Neutrophil (primary cell): Measurements from ENCODE around the gene PLEK2.

ENCODE experiments used
- H3K27ac ChIP-seq: fragments of 200-600 bp; sonication (generic); 2 replicates; pipeline ENCODE4 v1.5.1; 2016; ENCODE audit warnings: mild to moderate bottlenecking, moderate library complexity
- H3K27me3 ChIP-seq: fragments of 200-600 bp; sonication (generic); 2 replicates; pipeline ENCODE4 v1.6.0; 2016; ENCODE audit warnings: mild to moderate bottlenecking
- H3K36me3 ChIP-seq: fragments of 200-600 bp; sonication (generic); 2 replicates; pipeline ENCODE4 v1.5.1; 2017
- H3K4me1 ChIP-seq, 2 experiments: fragments of 200-600 bp in 1 of 2; sonication (generic) in 1 of 2; 1 replicate in 1 of 2; 2 replicates in 1 of 2; pipeline versions ENCODE4 v1.5.1 to v1.6.1; 2013 to 2016; ENCODE audit warnings: low read depth in 1 of 2, low read length in 1 of 2, mild to moderate bottlenecking in 1 of 2, moderate library complexity in 1 of 2; ENCODE audit not compliant: control insufficient read depth in 1 of 2, insufficient read depth in 1 of 2
- H3K4me3 ChIP-seq, 2 experiments: fragments of 200-600 bp in 1 of 2; sonication (generic) in 1 of 2; 1 replicate in 1 of 2; 2 replicates in 1 of 2; pipeline ENCODE4 v1.5.1; 2013 to 2016; ENCODE audit warnings: low read depth in 1 of 2, low read length in 1 of 2, mild to moderate bottlenecking in 1 of 2, moderate library complexity in 1 of 2
- H3K9me3 ChIP-seq: fragments of 200-600 bp; sonication (generic); 2 replicates; pipeline ENCODE4 v1.5.1; 2016
- TF ChIP-seq, protein P1 (sequence below): fragments of 200-600 bp; sonication (generic); IDR thresholded peaks from 2 replicates; pipeline ENCODE4 v1.5.1; 2016; ENCODE audit warnings: antibody characterized with exemption

Gene PLEK2

GRCh38 chr14:67377916-67378315 lies 34.0 kb downstream of the PLEK2 start:
- Histone ChIP-seq H3K4me1 (no peaks in the 10 kb centered on the region), H3K27ac (no peak overlapping the region), H3K36me3 (peaks cover 79% of the 10 kb centered on the region), H3K4me3 (no peak overlapping the region), H3K9me3 (no peaks in the 10 kb centered on the region), H3K27me3 (no peaks in the 10 kb centered on the region)
- TF ChIP-seq, protein P1, sequence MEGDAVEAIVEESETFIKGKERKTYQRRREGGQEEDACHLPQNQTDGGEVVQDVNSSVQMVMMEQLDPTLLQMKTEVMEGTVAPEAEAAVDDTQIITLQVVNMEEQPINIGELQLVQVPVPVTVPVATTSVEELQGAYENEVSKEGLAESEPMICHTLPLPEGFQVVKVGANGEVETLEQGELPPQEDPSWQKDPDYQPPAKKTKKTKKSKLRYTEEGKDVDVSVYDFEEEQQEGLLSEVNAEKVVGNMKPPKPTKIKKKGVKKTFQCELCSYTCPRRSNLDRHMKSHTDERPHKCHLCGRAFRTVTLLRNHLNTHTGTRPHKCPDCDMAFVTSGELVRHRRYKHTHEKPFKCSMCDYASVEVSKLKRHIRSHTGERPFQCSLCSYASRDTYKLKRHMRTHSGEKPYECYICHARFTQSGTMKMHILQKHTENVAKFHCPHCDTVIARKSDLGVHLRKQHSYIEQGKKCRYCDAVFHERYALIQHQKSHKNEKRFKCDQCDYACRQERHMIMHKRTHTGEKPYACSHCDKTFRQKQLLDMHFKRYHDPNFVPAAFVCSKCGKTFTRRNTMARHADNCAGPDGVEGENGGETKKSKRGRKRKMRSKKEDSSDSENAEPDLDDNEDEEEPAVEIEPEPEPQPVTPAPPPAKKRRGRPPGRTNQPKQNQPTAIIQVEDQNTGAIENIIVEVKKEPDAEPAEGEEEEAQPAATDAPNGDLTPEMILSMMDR: no peak

- no peaks in the 10 kb centered on the region for H3K4me1 ChIP-seq
- no peak overlapping the region for H3K27ac ChIP-seq
- TF ChIP-seq, protein P1: no peak
- H3K36me3 ChIP-seq: peaks cover 82% of the 10 kb centered on the region
- no peaks in the 10 kb centered on the region for H3K27me3 ChIP-seq
- no peaks in the 10 kb centered on the region for H3K9me3 ChIP-seq
- no peak overlapping the region for H3K4me3 ChIP-seq
Observed at GRCh38 chr14:67373347-67373746, 38.6 kb downstream of the PLEK2 start.

DNA sequence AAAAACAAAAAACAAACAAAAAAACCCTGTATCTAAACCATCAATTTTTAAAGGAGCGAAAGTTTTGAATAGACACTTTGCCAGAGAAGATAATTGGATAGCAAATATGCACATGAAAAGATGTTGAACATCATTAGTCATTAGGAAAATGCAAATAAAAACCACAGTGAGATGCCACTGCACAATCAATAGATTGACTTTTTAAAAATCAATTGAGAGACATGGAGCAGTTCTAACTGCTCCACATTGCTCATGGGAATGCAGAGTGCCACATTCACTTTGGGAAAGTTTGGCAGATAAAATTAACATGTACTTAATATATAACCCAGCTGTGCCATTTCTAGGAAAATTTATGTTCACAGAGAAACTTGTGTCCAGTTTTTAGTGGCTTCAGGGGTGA lies 39.1 kb downstream of the PLEK2 start:
- H3K27me3 ChIP-seq: no peaks in the 10 kb centered on the region
- no peak overlapping the region for H3K27ac ChIP-seq
- H3K9me3 ChIP-seq: no peaks in the 10 kb centered on the region
- no peaks in the 10 kb centered on the region for H3K4me1 ChIP-seq
- H3K36me3 ChIP-seq: peaks cover 85% of the 10 kb centered on the region
- TF ChIP-seq, protein P1: no peak
- H3K4me3 ChIP-seq: no peak overlapping the region

DNA sequence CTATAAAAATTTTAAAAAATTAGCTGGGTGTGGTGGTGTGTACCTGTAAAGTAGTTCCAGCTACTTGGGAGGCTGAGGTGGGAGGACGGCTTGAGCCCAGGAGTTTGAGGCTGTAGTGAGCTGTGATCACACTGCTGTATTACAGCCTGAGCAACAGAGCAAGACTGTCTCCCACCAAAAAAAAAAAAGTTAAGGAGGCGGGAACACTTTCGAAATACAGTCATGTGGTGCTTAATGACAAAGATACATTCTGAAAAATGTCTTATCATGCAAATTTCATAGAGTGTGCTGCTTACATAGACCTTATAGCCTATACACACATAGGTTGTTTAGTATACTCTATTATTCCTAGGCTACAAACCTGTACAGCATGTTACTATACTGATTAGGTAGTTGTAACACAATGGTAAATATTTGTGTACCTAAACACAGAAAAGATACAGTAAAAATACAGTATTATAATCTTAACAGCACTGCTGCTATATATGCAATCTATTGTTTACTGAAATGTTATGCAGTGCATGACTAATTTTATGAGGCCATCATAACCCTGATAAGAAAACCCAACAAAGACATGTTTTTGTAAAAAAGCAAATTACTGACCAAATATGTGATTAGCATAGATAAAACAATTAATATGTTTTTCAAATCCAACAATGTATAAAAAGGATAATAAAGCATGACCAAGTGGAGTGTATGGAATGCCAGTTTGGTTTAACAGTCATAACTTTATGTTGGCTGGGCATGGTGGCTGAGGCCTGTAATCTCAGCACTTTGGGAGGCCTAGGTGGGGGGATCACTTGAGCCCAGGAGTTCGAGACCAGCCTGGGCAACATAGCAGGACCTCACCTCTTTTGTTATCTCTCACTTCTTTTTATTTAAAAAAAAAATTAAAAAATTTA lies 40.5 kb downstream of the PLEK2 start:
- Histone ChIP-seq H3K4me3 (no peak overlapping the region), H3K36me3 (peaks cover 85% of the 10 kb centered on the region), H3K27ac (no peak overlapping the region), H3K27me3 (no peaks in the 10 kb centered on the region), H3K9me3 (no peaks in the 10 kb centered on the region), H3K4me1 (no peaks in the 10 kb centered on the region)
- TF ChIP-seq, protein P1: no peak

GRCh38 chr14:67370830-67371229 lies 41.1 kb downstream of the PLEK2 start:
- H3K27me3 ChIP-seq: no peaks in the 10 kb centered on the region
- TF ChIP-seq, protein P1: no peak
- no peaks in the 10 kb centered on the region for H3K9me3 ChIP-seq
- no peak overlapping the region for H3K4me3 ChIP-seq
- H3K36me3 ChIP-seq: peaks cover 85% of the 10 kb centered on the region
- no peak overlapping the region for H3K27ac ChIP-seq
- H3K4me1 ChIP-seq: no peaks in the 10 kb centered on the region
